GM10266 (cell line): ENCODE data around the gene USP6NL.

Source experiments
- DNase-seq: peaks from one replicate; pipeline ENCODE4 v3.0.0; 2012; ENCODE audit errors: extremely low spot score
- TF ChIP-seq, protein P1 (sequence below): IDR thresholded peaks from 2 replicates; pipeline ENCODE4 v1.5.1; 2012; ENCODE audit warnings: mild to moderate bottlenecking, low read depth; ENCODE audit not compliant: control insufficient read depth, insufficient read depth; ENCODE audit errors: missing control alignments

The USP6NL gene

GRCh38 chr10:11469575-11470391 lies 141.7 kb downstream of the USP6NL start:
- DNase-seq, result no peak
- TF ChIP-seq, protein P1, sequence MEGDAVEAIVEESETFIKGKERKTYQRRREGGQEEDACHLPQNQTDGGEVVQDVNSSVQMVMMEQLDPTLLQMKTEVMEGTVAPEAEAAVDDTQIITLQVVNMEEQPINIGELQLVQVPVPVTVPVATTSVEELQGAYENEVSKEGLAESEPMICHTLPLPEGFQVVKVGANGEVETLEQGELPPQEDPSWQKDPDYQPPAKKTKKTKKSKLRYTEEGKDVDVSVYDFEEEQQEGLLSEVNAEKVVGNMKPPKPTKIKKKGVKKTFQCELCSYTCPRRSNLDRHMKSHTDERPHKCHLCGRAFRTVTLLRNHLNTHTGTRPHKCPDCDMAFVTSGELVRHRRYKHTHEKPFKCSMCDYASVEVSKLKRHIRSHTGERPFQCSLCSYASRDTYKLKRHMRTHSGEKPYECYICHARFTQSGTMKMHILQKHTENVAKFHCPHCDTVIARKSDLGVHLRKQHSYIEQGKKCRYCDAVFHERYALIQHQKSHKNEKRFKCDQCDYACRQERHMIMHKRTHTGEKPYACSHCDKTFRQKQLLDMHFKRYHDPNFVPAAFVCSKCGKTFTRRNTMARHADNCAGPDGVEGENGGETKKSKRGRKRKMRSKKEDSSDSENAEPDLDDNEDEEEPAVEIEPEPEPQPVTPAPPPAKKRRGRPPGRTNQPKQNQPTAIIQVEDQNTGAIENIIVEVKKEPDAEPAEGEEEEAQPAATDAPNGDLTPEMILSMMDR, result no peak

DNA sequence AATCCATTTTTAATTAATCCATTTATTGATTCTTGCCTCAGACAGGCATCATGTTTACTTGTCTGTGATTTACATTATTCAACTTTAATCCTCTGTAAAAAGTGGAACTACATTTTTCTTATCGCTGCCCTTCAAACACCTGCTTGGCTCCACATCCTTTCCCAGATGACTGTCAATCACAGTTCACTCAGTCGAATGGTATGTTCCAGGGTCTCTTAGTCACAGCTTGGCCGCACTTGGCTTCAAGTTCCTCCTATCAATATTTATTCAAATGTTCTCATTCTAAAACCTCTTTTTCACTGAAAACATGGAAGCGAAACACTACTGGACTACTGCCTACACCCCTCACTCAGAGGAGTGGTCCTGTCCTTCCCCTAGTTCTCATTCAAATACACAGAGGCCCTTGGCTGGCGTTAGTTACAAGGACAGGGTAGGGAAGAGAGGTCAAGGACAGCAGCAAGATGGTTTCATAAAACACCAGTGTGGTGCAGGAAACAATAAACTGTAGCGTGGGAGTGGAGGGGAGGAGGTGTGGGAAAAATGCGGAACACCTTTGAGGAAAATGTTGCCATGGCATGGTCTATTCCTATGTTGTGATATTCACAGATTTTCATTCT lies 143.2 kb downstream of the USP6NL start:
- TF ChIP-seq, protein P1, result no peak

GRCh38 chr10:11465406-11465805 lies 146.0 kb downstream of the USP6NL start:
- TF ChIP-seq, protein P1, result no peak

More for the DNA sequence above, 143.2 kb downstream of the USP6NL start:
- no peak for DNase-seq

GRCh38 chr10:11463111-11463510 lies 148.3 kb downstream of the USP6NL start:
- no peak for DNase-seq
- TF ChIP-seq, protein P1, result no peak

More at GRCh38 chr10:11465406-11465805, 146.0 kb downstream of the USP6NL start:
- DNase-seq, result no peak

GRCh38 chr10:11462071-11462470 lies 149.4 kb downstream of the USP6NL start:
- TF ChIP-seq, protein P1, result no peak
- no peak for DNase-seq

- TF ChIP-seq, protein P1, result no peak
- no peak for DNase-seq
Observed at GRCh38 chr10:11457336-11457735, 154.1 kb downstream of the USP6NL start.
